Measurements from ENCODE around the gene ZNF708. TPM values are rescaled to one million over a fixed set of nuclear protein-coding genes. Genes with fewer than 3 reads are reported as not detected.

ZNF708 gene
- polyA plus RNA-seq (2013, experiment 1 of 2): 18.6 TPM
- polyA plus RNA-seq (2013, experiment 2 of 2): 19.0 TPM

- peak within 1 kb of the TSS; percentile 75 for H3K9ac ChIP-seq (ENCODE audit: low read depth, low read length, poor library complexity)
- no peak within 1 kb of the TSS for H4K91ac ChIP-seq (ENCODE audit: low read depth, low read length, poor library complexity)
- peak within 1 kb of the TSS; percentile 96 for H3K18ac ChIP-seq (ENCODE audit: low read length)
- no peak within 1 kb of the TSS for H3K4ac ChIP-seq (ENCODE audit: low read length)
- no peak within 1 kb of the TSS for H3K23ac ChIP-seq (ENCODE audit: low read depth, low read length, poor library complexity)
- no peak within 1 kb of the TSS for H2BK12ac ChIP-seq (ENCODE audit: low read length)
- WGBS, 2 donors (ENCODE audit: extremely low coverage in 2 of 2, insufficient read length in 2 of 2, insufficient replicate concordance in 1 of 2): no CpG with 5 or more reads among the region's 32 CpGs
- peak; percentile 87 for DNase-seq (ENCODE audit: low spot score)
- H3K14ac ChIP-seq (ENCODE audit: low read length): no peak within 1 kb of the TSS
- H3K27me3 ChIP-seq (ENCODE audit: control insufficient read depth in 3 of 3, insufficient read depth in 3 of 3, low read depth in 1 of 3, low read length in 3 of 3): no peaks in the 10 kb centered on the region
- peak within 1 kb of the TSS; percentile 64 for H3K4me2 ChIP-seq (ENCODE audit: insufficient read depth, low read length, poor library complexity, severe bottlenecking)
- H3K79me1 ChIP-seq (ENCODE audit: low read depth, low read length): no peaks in the 10 kb centered on the region
- H4K8ac ChIP-seq (ENCODE audit: low read depth, low read length): peak within 1 kb of the TSS; percentile 95
- no peaks in the 10 kb centered on the region for H3K4me1 ChIP-seq (ENCODE audit: control insufficient read depth in 2 of 2, insufficient read depth in 1 of 2, low read depth in 1 of 2, low read length in 2 of 2)
- peaks cover 2 to 38% of the 10 kb centered on the region in 2 donors for H3K9me3 ChIP-seq (replicated peaks in 1 of 2; ENCODE audit: control insufficient read depth in 2 of 2, insufficient read depth in 1 of 2, low read depth in 1 of 2, low read length in 2 of 2)
- no peak within 1 kb of the TSS for H2BK120ac ChIP-seq (ENCODE audit: low read depth, low read length)
- peak within 1 kb of the TSS; percentile 61 for H2BK15ac ChIP-seq (ENCODE audit: low read length)
- no peak within 1 kb of the TSS for H2AK5ac ChIP-seq (ENCODE audit: low read depth, low read length)
- peak within 1 kb of the TSS; percentile 95 for H2AFZ ChIP-seq (ENCODE audit: low read length)
- H3K27ac ChIP-seq (replicated peaks; ENCODE audit: low read length): peak within 1 kb of the TSS; percentile 86
- H2BK5ac ChIP-seq (ENCODE audit: low read length): peak within 1 kb of the TSS; percentile 45
- peak within 1 kb of the TSS; percentile 89 to 90 for H3K4me3 ChIP-seq (ENCODE audit: low read length in 2 of 2)
- peaks cover 6 to 37% of the 10 kb centered on the region in 2 donors for H3K36me3 ChIP-seq (replicated peaks in 1 of 2; ENCODE audit: control insufficient read depth in 2 of 2, insufficient read depth in 2 of 2, low read length in 2 of 2)
These were observed at the start of gene ZNF708 for GRCh38 chr19:21328885-21329605. ZNF708 (minus strand) TSS chr19:21329410; CDS start chr19:21329212, 198 bp downstream.

- H4K91ac ChIP-seq (ENCODE audit: low read depth, low read length, poor library complexity): no peak overlapping the region
- no peak overlapping the region for H2AK5ac ChIP-seq (ENCODE audit: low read depth, low read length)
- no peak overlapping the region for H3K9ac ChIP-seq (ENCODE audit: low read depth, low read length, poor library complexity)
- no peak overlapping the region for H2BK120ac ChIP-seq (ENCODE audit: low read depth, low read length)
- H2BK12ac ChIP-seq (ENCODE audit: low read length): no peak overlapping the region
- no peak overlapping the region for H3K4ac ChIP-seq (ENCODE audit: low read length)
- H3K27me3 ChIP-seq (ENCODE audit: control insufficient read depth in 3 of 3, insufficient read depth in 3 of 3, low read depth in 1 of 3, low read length in 3 of 3): no peaks in the 10 kb centered on the region
- H4K8ac ChIP-seq (ENCODE audit: low read depth, low read length): no peak overlapping the region
- no peak for DNase-seq (ENCODE audit: low spot score)
- H3K27ac ChIP-seq (replicated peaks; ENCODE audit: low read length): no peak overlapping the region
- H3K9me3 ChIP-seq (replicated peaks in 1 of 2; ENCODE audit: control insufficient read depth in 2 of 2, insufficient read depth in 1 of 2, low read depth in 1 of 2, low read length in 2 of 2): peaks cover 12 to 75% of the 10 kb centered on the region in 2 donors
- H3K14ac ChIP-seq (ENCODE audit: low read length): no peak overlapping the region
- no peak overlapping the region for H2BK5ac ChIP-seq (ENCODE audit: low read length)
- no peak overlapping the region for H3K18ac ChIP-seq (ENCODE audit: low read length)
- H2AFZ ChIP-seq (ENCODE audit: low read length): no peak overlapping the region
- H3K4me3 ChIP-seq (ENCODE audit: low read length in 2 of 2): no peak overlapping the region
- no CpG with 5 or more reads among the region's 3 CpGs for WGBS, 2 donors (ENCODE audit: extremely low coverage in 2 of 2, insufficient read length in 2 of 2, insufficient replicate concordance in 1 of 2)
- peaks cover 2% of the 10 kb centered on the region for H3K79me1 ChIP-seq (ENCODE audit: low read depth, low read length)
- no peaks in the 10 kb centered on the region for H3K4me1 ChIP-seq (ENCODE audit: control insufficient read depth in 2 of 2, insufficient read depth in 1 of 2, low read depth in 1 of 2, low read length in 2 of 2)
- H2BK15ac ChIP-seq (ENCODE audit: low read length): no peak overlapping the region
- H3K23ac ChIP-seq (ENCODE audit: low read depth, low read length, poor library complexity): no peak overlapping the region
- peaks cover 32 to 74% of the 10 kb centered on the region in 2 donors for H3K36me3 ChIP-seq (replicated peaks in 1 of 2; ENCODE audit: control insufficient read depth in 2 of 2, insufficient read depth in 2 of 2, low read length in 2 of 2)
- no peak overlapping the region for H3K4me2 ChIP-seq (ENCODE audit: insufficient read depth, low read length, poor library complexity, severe bottlenecking)
These were observed 33.1 kb upstream of the ZNF708 start for GRCh38 chr19:21362291-21362690.

- Histone ChIP-seq H2AFZ (ENCODE audit: low read length) (peak within 1 kb of the TSS; percentile 78), H3K27ac (replicated peaks; ENCODE audit: low read length) (peak within 1 kb of the TSS; percentile 95), H2BK15ac (ENCODE audit: low read length) (no peak within 1 kb of the TSS), H3K23ac (ENCODE audit: low read depth, low read length, poor library complexity) (no peak within 1 kb of the TSS), H3K9me3 (replicated peaks in 1 of 2; ENCODE audit: control insufficient read depth in 2 of 2, insufficient read depth in 1 of 2, low read depth in 1 of 2, low read length in 2 of 2) (peaks cover 8 to 50% of the 10 kb centered on the region in 2 donors), H2AK5ac (ENCODE audit: low read depth, low read length) (peak within 1 kb of the TSS; percentile 56), H3K79me1 (ENCODE audit: low read depth, low read length) (peaks cover 2% of the 10 kb centered on the region), H2BK12ac (ENCODE audit: low read length) (peak within 1 kb of the TSS; percentile 22), H3K4me2 (ENCODE audit: insufficient read depth, low read length, poor library complexity, severe bottlenecking) (peak within 1 kb of the TSS; percentile 45), H4K8ac (ENCODE audit: low read depth, low read length) (peak within 1 kb of the TSS; percentile 92), H2BK120ac (ENCODE audit: low read depth, low read length) (no peak within 1 kb of the TSS), H3K4me3 (ENCODE audit: low read length in 2 of 2) (peak within 1 kb of the TSS; percentile 73 to 90), H3K27me3 (ENCODE audit: control insufficient read depth in 3 of 3, insufficient read depth in 3 of 3, low read depth in 1 of 3, low read length in 3 of 3) (no peaks in the 10 kb centered on the region), H3K14ac (ENCODE audit: low read length) (peak within 1 kb of the TSS; percentile 71), H3K4me1 (ENCODE audit: control insufficient read depth in 2 of 2, insufficient read depth in 1 of 2, low read depth in 1 of 2, low read length in 2 of 2) (no peaks in the 10 kb centered on the region), H3K9ac (ENCODE audit: low read depth, low read length, poor library complexity) (peak within 1 kb of the TSS; percentile 93), H2BK5ac (ENCODE audit: low read length) (peak within 1 kb of the TSS; percentile 87), H4K91ac (ENCODE audit: low read depth, low read length, poor library complexity) (peak within 1 kb of the TSS; percentile 92), H3K36me3 (replicated peaks in 1 of 2; ENCODE audit: control insufficient read depth in 2 of 2, insufficient read depth in 2 of 2, low read length in 2 of 2) (peaks cover 17 to 40% of the 10 kb centered on the region in 2 donors), H3K18ac (ENCODE audit: low read length) (peak within 1 kb of the TSS; percentile 99), H3K4ac (ENCODE audit: low read length) (no peak within 1 kb of the TSS)
- no CpG with 5 or more reads among the region's 36 CpGs for WGBS, 2 donors (ENCODE audit: extremely low coverage in 2 of 2, insufficient read length in 2 of 2, insufficient replicate concordance in 1 of 2)
- peak; percentile 96 for DNase-seq (ENCODE audit: low spot score)
These were observed 29.7 kb upstream of the ZNF708 start, which contains the start of gene ZNF738 for GRCh38 chr19:21358768-21359451. ZNF738 (plus strand) TSS chr19:21359000; CDS start chr19:21359141, 141 bp downstream.

- Histone ChIP-seq H3K27ac (replicated peaks; ENCODE audit: low read length) (no peak overlapping the region), H3K23ac (ENCODE audit: low read depth, low read length, poor library complexity) (no peak overlapping the region), H2BK5ac (ENCODE audit: low read length) (no peak overlapping the region), H3K4me1 (ENCODE audit: control insufficient read depth in 2 of 2, insufficient read depth in 1 of 2, low read depth in 1 of 2, low read length in 2 of 2) (no peaks in the 10 kb centered on the region), H2AK5ac (ENCODE audit: low read depth, low read length) (no peak overlapping the region), H3K27me3 (ENCODE audit: control insufficient read depth in 3 of 3, insufficient read depth in 3 of 3, low read depth in 1 of 3, low read length in 3 of 3) (no peaks in the 10 kb centered on the region), H2BK120ac (ENCODE audit: low read depth, low read length) (no peak overlapping the region), H3K9ac (ENCODE audit: low read depth, low read length, poor library complexity) (no peak overlapping the region), H3K79me1 (ENCODE audit: low read depth, low read length) (no peaks in the 10 kb centered on the region), H4K8ac (ENCODE audit: low read depth, low read length) (no peak overlapping the region), H2BK12ac (ENCODE audit: low read length) (no peak overlapping the region), H2AFZ (ENCODE audit: low read length) (no peak overlapping the region), H3K9me3 (replicated peaks in 1 of 2; ENCODE audit: control insufficient read depth in 2 of 2, insufficient read depth in 1 of 2, low read depth in 1 of 2, low read length in 2 of 2) (peaks cover 0 to 9% of the 10 kb centered on the region in 2 donors), H3K4me2 (ENCODE audit: insufficient read depth, low read length, poor library complexity, severe bottlenecking) (no peak overlapping the region), H3K14ac (ENCODE audit: low read length) (no peak overlapping the region), H3K36me3 (replicated peaks in 1 of 2; ENCODE audit: control insufficient read depth in 2 of 2, insufficient read depth in 2 of 2, low read length in 2 of 2) (no peaks in the 10 kb centered on the region), H3K18ac (ENCODE audit: low read length) (no peak overlapping the region), H3K4me3 (ENCODE audit: low read length in 2 of 2) (no peak overlapping the region), H2BK15ac (ENCODE audit: low read length) (no peak overlapping the region), H3K4ac (ENCODE audit: low read length) (no peak overlapping the region), H4K91ac (ENCODE audit: low read depth, low read length, poor library complexity) (no peak overlapping the region)
- WGBS, 2 donors (ENCODE audit: extremely low coverage in 2 of 2, insufficient read length in 2 of 2, insufficient replicate concordance in 1 of 2): no CpG with 5 or more reads among the region's 2 CpGs
- DNase-seq (ENCODE audit: low spot score): no peak
These were observed 23.6 kb upstream of the ZNF708 start for GRCh38 chr19:21352830-21353229.
